HepG2 (cell line): ENCODE results near the gene GRM7. TPM values are rescaled to one million over a fixed set of nuclear protein-coding genes. Genes with fewer than 3 reads are reported as not detected.

Source experiments
- ATAC-seq: fragments of 200-7000 bp; cut with Tn5 transposase; 3 replicates; pipeline ENCODE4 v1.9.1; 2020; ENCODE audit warnings: mild to moderate bottlenecking, moderate library complexity
- BruUV-seq: library from RNA; stranded (reverse); fragments of 400-500 nt; replicated peaks from 2 replicates; lab custom pipeline; 2021; lab: Mats Ljungman, UMichigan
- CTCF ChIA-PET: fragments of 300-600 bp; formaldehyde crosslinking; extraction: SDS; loops from one replicate; lab custom pipeline; 2021; ENCODE audit warnings: low total read pairs, inconsistent platforms, low intra/inter-chr PET ratio; lab: Yijun Ruan, JAX
- POLR2A ChIA-PET: fragments of 350-600 bp; sonication (Branson Sonifier 250); formaldehyde crosslinking; loops from one replicate; lab custom pipeline; 2020; ENCODE audit warnings: antibody characterized with exemption, inconsistent platforms; lab: Yijun Ruan, JAX
- DNase-seq: peaks from one replicate; pipeline ENCODE4 v3.0.0-alpha.2; 2015; ENCODE audit warnings: low spot score
- FAIRE-seq: peaks from 3 replicates; lab custom pipeline; 2011; peaks lifted over from hg19 to GRCh38; lab: Jason Lieb, UNC
- H2AFZ ChIP-seq: one replicate; pipeline ENCODE4 v1.6.1; 2011; ENCODE audit warnings: low read length, inconsistent platforms
- H3K27ac ChIP-seq: fragments of 300-600 bp; 3 replicates; pipeline ENCODE4 v1.8.0; 2011; ENCODE audit warnings: mixed run types, mild to moderate bottlenecking, mixed read lengths, low read length, inconsistent platforms; ENCODE audit not compliant: insufficient read depth; ENCODE audit errors: extremely low read length
- H3K27me3 ChIP-seq, 2 experiments: fragments of 200-600 bp in 1 of 2; 2 replicates in 1 of 2; 3 replicates in 1 of 2; pipeline versions ENCODE4 v1.6.0 to v1.8.0; 2011; ENCODE audit warnings: low read length in 2 of 2, mild to moderate bottlenecking in 2 of 2, moderate library complexity in 2 of 2, inconsistent platforms in 1 of 2; ENCODE audit not compliant: insufficient read depth in 2 of 2, control insufficient read depth in 1 of 2
- H3K36me3 ChIP-seq, 2 experiments: fragments of 200-600 bp in 1 of 2; replicated peaks in 1 of 2; 2 replicates in 1 of 2; 3 replicates in 1 of 2; pipeline versions ENCODE4 v1.5.1 to v1.8.0; 2011; ENCODE audit warnings: low read length in 2 of 2, inconsistent platforms in 1 of 2; ENCODE audit not compliant: insufficient read depth in 2 of 2, control insufficient read depth in 1 of 2
- H3K4me1 ChIP-seq: 2 replicates; pipeline ENCODE4 v1.5.1; 2012; ENCODE audit warnings: low read length, inconsistent platforms; ENCODE audit not compliant: insufficient read depth
- H3K4me2 ChIP-seq: 2 replicates; pipeline ENCODE4 v1.6.0; 2011; ENCODE audit warnings: low read depth, low read length, inconsistent platforms
- H3K4me3 ChIP-seq, 3 experiments: fragments of 200-600 bp in 1 of 3; sonication (generic), shearing (Covaris generic) in 1 of 3; replicated peaks in 1 of 3; 2 replicates each; pipeline ENCODE4 v1.5.1; 2011 to 2016; ENCODE audit warnings: low read length in 3 of 3, inconsistent platforms in 2 of 3, low read depth in 2 of 3, mild to moderate bottlenecking in 2 of 3, control low read depth in 1 of 3, mixed read lengths in 1 of 3; ENCODE audit not compliant: insufficient read depth in 1 of 3
- H3K79me2 ChIP-seq: one replicate; pipeline ENCODE4 v1.6.1; 2011; ENCODE audit warnings: low read length, inconsistent platforms; ENCODE audit not compliant: insufficient read depth
- H3K9ac ChIP-seq: 2 replicates; pipeline ENCODE4 v1.6.0; 2011; ENCODE audit warnings: mild to moderate bottlenecking, low read depth, low read length, inconsistent platforms; ENCODE audit not compliant: insufficient read depth
- H3K9me3 ChIP-seq: 2 replicates; pipeline ENCODE4 v1.5.1; 2012; ENCODE audit warnings: mild to moderate bottlenecking, low read length
- H4K20me1 ChIP-seq: 2 replicates; pipeline ENCODE4 v1.6.0; 2011; ENCODE audit warnings: inconsistent platforms, mild to moderate bottlenecking, low read length, moderate library complexity; ENCODE audit not compliant: insufficient read depth
- FOXO1 ChIP-seq: sonication (generic); formaldehyde crosslinking; IDR thresholded peaks from 2 replicates; pipeline ENCODE4 v1.4.0; 2020; ENCODE audit warnings: missing genetic modification reagents
- MATR3 ChIP-seq: sonication (generic); formaldehyde crosslinking; IDR thresholded peaks from 2 replicates; pipeline ENCODE4 v1.4.0; 2020; ENCODE audit warnings: missing genetic modification reagents
- NFKBIZ ChIP-seq: IDR thresholded peaks from 2 replicates; pipeline ENCODE4 v1.6.1; 2018; ENCODE audit warnings: missing genetic modification reagents, missing compliant biosample characterization
- NRL ChIP-seq: sonication (generic); formaldehyde crosslinking; IDR thresholded peaks from 2 replicates; pipeline ENCODE4 v1.5.0; 2020; ENCODE audit warnings: missing genetic modification reagents, mild to moderate bottlenecking, moderate library complexity, borderline replicate concordance
- REST ChIP-seq, 2 experiments: IDR thresholded peaks; 2 replicates each; pipeline ENCODE4 v1.6.1; 2011 to 2012; ENCODE audit warnings: low read length in 2 of 2, borderline replicate concordance in 1 of 2, low read depth in 1 of 2, mild to moderate bottlenecking in 1 of 2, moderate library complexity in 1 of 2
- ZNF12 ChIP-seq: sonication (generic); formaldehyde crosslinking; IDR thresholded peaks from 2 replicates; pipeline ENCODE4 v1.5.0; 2020; ENCODE audit warnings: missing genetic modification reagents
- ZNF121 ChIP-seq: sonication (generic); formaldehyde crosslinking; IDR thresholded peaks from 2 replicates; pipeline ENCODE4 v1.5.0; 2020; ENCODE audit warnings: mild to moderate bottlenecking, missing genetic modification reagents
- ZNF567 ChIP-seq: sonication (generic); formaldehyde crosslinking; IDR thresholded peaks from 2 replicates; pipeline ENCODE4 v1.8.1; 2023; ENCODE audit warnings: mild to moderate bottlenecking, missing genetic modification reagents, borderline replicate concordance
- ZNF574 ChIP-seq: sonication (generic); formaldehyde crosslinking; IDR thresholded peaks from 2 replicates; pipeline ENCODE4 v1.4.0; 2020; ENCODE audit warnings: missing genetic modification reagents
- ZNF597 ChIP-seq: sonication (generic); formaldehyde crosslinking; IDR thresholded peaks from 2 replicates; pipeline ENCODE4 v1.5.0; 2020; ENCODE audit warnings: missing genetic modification reagents
- ZNF792 ChIP-seq: IDR thresholded peaks from 2 replicates; pipeline ENCODE4 v1.6.1; 2016
- WGBS: methylation state at CpG from one replicate; pipeline ENCODE4 v1.1.6; 2017; ENCODE audit warnings: low lambda C conversion rate; 5-methylcytosine and 5-hydroxymethylcytosine counted together
- in situ Hi-C: cut with HindIII; loops from 2 replicates; pipeline ENCODE4 v1.10.0; 2017; ENCODE audit warnings: low pct_unique_long_range_greater_than_20kb; ENCODE audit not compliant: extremely low pct_ligation_motif_present
- intact Hi-C: fragments of 100-400 bp; cut with micrococcal nuclease; formaldehyde crosslinking; loops from one replicate; pipeline ENCODE4 v1.10.0; 2022; ENCODE audit not compliant: unreplicated experiment
- polyA plus RNA-seq, 8 experiments: library from polyadenylated mRNA; depleted of rRNA in 3 of 8; stranded (reverse) in 7 of 8; unstranded in 1 of 8; fragments of >200 nt; fragmentation: Illumina TruSeq in 4 of 8; extraction: Trizol in 4 of 8; gene quantifications; 2 replicates each; pipeline versions ENCODE4 v1.2.1 to v1.2.3, GENCODE V29; 2011 to 2016; ENCODE audit warnings: low read depth in 4 of 8, missing spikeins in 1 of 8, mixed read lengths in 1 of 8; ENCODE audit not compliant: insufficient read depth in 1 of 8
- total RNA-seq, 5 experiments: library from RNA; depleted of rRNA; stranded (reverse); fragments of >200 nt; fragmentation: Illumina TruSeq; extraction: Trizol; gene quantifications; 2 replicates each; pipeline ENCODE4 v1.2.3, GENCODE V29; 2016; ENCODE audit warnings: low read depth in 1 of 5

Gene GRM7
- total and polyA plus RNA-seq, 2 of the 13 experiments (the other 11 are each of a cell fraction or from before 2014, with no cell fraction given): not detected

GRCh38 chr3:7207928-7208327 is 347.0 kb downstream of the GRM7 start:
- in situ Hi-C loops (no loop called here), intact Hi-C loops (no loop called here)
- Histone ChIP-seq H3K27me3 (no peaks in the 10 kb centered on the region), H3K27ac (no peak overlapping the region), H3K79me2 (no peaks in the 10 kb centered on the region), H3K4me3 (no peak overlapping the region), H4K20me1 (no peaks in the 10 kb centered on the region), H3K36me3 (no peaks in the 10 kb centered on the region), H3K9ac (no peak overlapping the region), H3K4me2 (no peak overlapping the region), H3K4me1 (no peaks in the 10 kb centered on the region), H2AFZ (no peak overlapping the region), H3K9me3 (peaks cover 87% of the 10 kb centered on the region)
- 0% methylated on average over 2 of the region's 2 CpGs for WGBS
- BruUV-seq: no TSS peak
- FAIRE-seq (no peak), DNase-seq (no peak), ATAC-seq (no peak)
- TF ChIP-seq NFKBIZ (CRISPR knock-in tag) (no peak), ZNF121 (CRISPR knock-in tag) (no peak), NRL (no peak), ZNF12 (CRISPR knock-in tag) (no peak), MATR3 (CRISPR knock-in tag) (no peak)
- POLR2A ChIA-PET: no interaction called here
- CTCF ChIA-PET: no interaction called here

- Histone ChIP-seq H3K27ac (no peak overlapping the region), H3K9me3 (peaks cover 93% of the 10 kb centered on the region), H3K36me3 (no peaks in the 10 kb centered on the region), H3K4me3 (no peak overlapping the region), H3K4me1 (no peaks in the 10 kb centered on the region), H3K79me2 (no peaks in the 10 kb centered on the region), H2AFZ (no peak overlapping the region), H3K9ac (no peak overlapping the region), H3K27me3 (no peaks in the 10 kb centered on the region), H4K20me1 (no peaks in the 10 kb centered on the region), H3K4me2 (no peak overlapping the region)
- FAIRE-seq: no peak
- no peak for ATAC-seq
- ChIA-PET POLR2A (no interaction called here), CTCF (no interaction called here)
- intact Hi-C loops: no loop called here
- DNase-seq: no peak
- BruUV-seq: no TSS peak
- in situ Hi-C loops: no loop called here
- TF ChIP-seq ZNF597 (CRISPR knock-in tag): no peak
- TF ChIP-seq FOXO1 (CRISPR knock-in tag): no peak
- no peak for TF ChIP-seq ZNF792 (CRISPR knock-in tag)
- TF ChIP-seq REST (IDR thresholded peaks at IDR 0.05; ENCODE audit: borderline replicate concordance in 1 of 2, low read depth in 1 of 2, low read length in 2 of 2): no peak
- TF ChIP-seq ZNF574: no peak
- TF ChIP-seq ZNF567: no peak
Observed at GRCh38 chr3:7209098-7209497, 348.2 kb downstream of the GRM7 start.
